ENCODE measurements around the gene VHLL.

The VHLL gene

DNA sequence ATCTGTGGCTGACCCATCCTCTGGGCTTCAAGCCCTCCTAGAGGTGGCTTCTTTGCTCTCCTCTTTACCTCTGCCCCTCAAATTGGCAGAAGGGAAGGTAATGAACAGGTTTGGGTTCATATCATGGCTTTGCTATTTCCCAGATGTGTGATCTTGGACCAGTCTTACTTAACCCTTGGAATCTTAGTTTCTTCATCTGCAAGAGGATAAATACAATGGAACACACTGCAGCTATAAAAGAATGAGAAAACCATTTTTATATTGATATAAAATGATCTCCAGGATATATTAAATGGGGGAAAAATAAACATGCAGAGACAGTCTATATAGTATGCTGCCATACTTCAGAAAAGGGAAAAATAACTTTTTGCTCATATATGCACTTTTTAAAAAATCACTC, 9.2 kb downstream of the VHLL start:
- no peak for DNase-seq

DNA sequence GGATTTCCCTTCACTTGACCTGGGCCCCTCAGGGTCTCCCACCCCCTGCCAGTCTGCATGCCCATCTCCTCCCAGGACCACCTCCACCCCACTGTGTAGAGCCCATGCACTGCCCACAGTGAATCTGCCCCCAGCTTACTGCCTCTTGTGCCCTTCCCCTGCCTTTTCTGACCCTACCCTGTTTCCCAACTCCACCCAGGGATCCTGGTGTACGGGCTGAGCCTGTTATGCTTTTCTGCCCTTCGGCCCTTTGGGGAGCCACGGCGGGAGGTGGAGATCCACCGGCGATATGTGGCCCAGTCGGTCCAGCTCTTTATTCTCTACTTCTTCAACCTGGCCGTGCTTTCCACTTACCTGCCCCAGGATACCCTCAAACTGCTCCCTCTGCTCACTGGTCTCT, 13.0 kb downstream of the VHLL start:
- DNase-seq, result no peak

DNA sequence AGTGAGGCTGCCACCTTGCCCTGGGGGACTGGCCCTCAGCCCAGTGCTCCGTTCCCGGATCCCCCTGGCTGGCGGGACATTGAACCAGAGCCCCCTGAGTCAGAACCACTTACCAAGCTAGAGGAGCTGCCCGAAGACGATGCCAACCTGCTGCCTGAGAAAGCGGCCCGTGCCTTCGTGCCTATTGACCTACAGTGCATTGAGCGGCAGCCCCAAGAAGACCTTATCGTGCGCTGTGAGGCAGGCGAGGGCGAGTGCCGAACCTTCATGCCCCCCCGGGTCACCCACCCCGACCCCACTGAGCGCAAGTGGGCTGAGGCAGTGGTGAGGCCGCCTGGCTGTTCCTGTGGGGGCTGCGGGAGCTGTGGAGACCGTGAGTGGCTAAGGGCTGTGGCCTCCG, 13.7 kb downstream of the VHLL start:
- no peak for DNase-seq

DNA sequence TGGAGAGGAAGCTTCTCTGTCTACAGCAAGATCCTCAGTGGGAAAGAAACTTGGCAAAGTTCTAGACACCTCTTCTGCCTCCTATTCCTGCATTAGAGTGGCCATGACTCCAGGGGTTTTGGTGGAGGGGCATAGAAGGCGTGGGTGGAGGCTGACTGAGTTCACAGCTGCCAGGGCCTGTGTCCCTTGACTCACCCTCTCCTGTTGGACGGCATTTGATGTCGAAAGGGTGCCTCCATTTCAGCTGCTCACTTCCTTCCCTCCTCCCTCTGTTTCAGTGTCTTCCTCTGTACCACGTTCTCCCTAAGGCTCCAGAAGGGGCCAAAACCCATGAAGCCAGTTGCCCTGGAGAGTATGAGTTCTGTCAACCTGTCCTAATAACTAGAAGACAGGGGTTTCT, 14.3 kb downstream of the VHLL start:
- DNase-seq, result no peak

DNA sequence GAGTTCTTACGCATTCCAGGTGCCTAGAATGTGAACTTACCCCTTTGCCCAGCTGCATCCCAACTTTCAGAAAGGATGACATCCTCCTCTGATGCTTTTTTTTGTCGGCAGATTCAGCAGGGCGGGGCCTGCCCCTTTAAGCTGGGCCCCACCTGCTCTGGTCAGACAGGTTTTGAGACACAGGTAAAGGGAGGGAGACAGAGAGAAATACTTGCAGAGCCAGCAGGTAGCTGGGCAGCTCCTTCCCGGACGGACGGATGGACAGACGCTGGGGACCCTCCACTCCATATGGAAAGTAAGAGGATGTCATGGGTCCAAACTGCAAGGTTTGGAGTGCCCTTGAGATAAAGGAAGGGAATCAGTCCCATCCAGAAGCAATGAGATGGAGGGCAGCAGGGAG, 15.0 kb downstream of the VHLL start, which contains the start of gene TMEM79:
Gene TMEM79, plus strand, starts transcription at position 214 of the 400 bp plus-strand sequence. CDS start 902 bp downstream, outside the sequence.
- DNase-seq, result no peak

DNA sequence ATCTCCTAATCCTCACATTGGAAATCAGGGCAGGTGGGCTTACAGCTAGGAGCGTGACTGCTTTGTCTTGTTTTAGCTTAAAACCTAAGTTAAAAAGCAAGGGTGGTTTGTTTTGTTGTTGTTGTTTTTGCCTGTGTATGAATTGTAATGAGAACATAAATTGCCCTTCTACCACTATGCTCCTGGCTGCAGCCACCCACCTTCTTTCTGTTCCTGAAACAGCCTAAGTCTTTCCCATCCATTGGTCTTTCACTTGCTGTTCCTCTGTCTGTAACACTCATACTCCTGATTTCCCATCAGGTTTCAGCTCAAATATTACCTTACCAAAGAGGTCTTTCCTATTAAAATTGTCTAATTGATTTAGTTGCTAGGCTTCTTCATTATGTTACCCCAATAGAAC, 15.6 kb downstream of the VHLL start:
- no peak for DNase-seq

DNA sequence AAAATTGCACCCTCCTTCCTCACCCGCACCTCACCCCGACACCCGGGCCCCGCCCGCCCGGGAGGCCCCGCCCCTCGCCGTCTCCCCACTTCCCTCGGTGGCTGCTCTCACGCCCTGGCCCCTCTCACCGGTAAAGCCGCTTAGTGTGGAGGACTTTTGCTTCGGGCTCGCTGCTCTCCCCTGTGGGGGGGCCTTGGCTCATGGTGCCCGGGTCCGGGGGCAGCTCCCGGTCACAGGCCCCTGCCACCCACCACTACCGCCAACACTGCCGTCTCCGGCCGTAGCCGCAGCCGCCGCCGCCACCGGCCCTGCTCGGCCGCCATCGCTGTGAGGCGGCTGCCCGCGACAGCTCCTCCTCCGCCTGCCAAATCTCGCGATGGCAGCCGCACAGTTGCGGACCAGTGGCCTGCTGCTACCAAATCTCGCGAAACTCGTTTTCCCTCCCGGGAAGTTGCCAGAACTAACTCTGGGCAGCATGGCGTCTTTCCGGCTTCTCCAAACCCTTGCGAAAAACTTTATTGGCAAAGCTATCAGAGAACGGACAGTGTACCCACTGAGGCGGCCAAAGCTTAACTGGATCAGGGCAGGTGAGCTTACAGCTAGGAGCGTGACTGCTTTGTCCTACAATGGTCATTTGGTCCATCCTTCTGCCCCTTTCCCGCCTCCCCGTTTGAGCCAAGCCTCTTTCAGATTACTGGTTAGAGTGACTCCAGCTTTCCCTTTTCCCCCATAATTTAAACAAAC, 16.5 kb downstream of the VHLL start, which contains the start of gene SMG5:
Gene SMG5, minus strand, starts transcription at position 347 of the 744 bp plus-strand sequence. Its CDS starts 145 bp downstream, at position 202.
- peak; percentile 95 for DNase-seq

DNA sequence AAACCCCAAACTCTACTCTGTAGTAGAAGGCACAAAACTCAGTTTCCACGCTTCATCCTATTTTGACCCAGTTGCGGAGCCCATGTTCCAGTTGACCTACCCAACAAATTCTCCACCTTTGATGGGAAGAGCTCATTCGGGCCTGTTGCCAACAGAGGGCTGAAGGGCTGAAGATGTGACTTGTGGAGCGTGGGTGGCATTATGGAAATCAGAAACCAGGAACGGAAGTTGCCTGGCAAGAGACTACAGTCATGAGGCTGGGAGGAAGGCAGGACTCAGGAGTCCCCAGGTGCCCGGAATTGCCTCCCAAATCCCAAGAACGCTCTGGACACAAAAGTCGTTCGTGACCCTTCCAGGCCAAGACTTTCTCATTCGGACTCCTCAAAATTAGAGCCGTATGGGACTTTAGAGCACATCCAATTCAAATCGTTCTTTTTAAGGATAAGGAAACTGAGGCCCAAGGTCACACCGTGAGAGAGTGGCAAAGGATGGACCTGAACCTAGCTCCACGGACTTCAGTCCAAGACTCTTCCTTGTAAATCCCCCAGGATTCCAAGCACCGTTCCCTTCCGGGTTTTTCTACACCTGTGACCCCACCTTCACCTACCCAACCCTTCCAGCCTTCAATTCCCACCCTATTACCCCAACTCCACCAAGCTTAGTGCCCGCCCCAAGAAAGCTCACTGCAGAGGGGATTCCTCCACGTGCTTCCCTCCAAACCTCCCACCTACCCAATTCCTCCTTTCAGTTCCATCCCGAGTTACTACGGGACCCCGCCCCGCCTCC, 17.2 kb downstream of the VHLL start:
- DNase-seq, result no peak

DNA sequence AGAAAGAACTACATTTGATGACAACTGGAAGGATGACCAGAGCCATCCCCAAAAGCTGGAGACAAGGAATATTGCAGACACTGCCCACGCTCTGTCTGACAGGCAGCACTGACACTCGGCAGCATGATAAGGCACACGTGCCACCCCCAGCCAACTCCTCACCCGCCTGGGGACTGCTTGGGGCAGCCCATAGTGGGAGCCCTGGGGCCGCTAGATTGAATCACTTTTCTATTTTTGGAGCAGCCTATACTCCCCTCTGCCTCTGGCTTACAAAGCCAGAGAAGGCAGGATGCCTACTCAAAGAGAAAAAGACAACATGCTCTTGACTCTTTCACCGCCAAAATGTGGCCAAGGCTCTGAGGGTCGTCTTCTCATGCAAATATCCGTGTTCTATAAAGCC, 17.8 kb downstream of the VHLL start:
- DNase-seq, result no peak

DNA sequence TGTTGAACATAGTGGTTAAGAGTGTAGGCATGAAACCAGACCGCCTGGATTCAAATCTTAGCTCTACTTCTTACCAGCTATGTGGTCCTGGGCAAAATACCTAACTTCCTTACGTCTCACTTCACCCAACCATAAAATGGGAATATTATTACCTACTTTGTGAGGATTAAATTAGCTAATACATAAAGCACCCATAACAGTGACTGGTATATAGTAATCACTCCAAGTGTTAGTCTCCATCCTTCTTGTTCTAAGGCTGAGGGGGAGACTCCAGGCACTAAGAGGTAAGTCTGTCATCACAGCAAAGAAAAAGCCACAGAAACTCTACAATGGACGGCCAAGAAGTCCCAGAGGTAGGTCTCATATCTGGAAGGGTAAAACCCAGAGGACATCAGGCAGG, 19.3 kb downstream of the VHLL start:
- DNase-seq, result no peak

DNA sequence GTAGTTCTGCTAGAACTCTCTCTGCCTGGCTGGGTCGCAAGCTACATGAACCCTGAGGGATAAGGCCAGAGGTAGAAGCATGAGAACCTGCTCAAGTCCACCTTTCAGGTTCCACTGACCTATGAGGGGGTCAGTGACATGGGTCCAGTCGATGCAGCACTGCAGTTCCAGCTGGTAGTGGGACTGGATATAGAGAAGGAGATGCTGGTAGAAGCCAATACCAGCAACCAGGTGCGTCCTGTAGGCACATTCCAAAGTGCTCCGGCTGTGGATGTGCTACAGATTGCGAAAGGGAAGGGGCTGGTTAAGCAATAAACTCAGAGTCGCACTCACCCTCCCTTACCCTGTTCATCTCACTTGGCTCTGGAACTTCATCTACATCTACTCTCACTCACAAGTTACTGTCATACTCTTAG, 22.1 kb downstream of the VHLL start:
- no peak for DNase-seq

DNA sequence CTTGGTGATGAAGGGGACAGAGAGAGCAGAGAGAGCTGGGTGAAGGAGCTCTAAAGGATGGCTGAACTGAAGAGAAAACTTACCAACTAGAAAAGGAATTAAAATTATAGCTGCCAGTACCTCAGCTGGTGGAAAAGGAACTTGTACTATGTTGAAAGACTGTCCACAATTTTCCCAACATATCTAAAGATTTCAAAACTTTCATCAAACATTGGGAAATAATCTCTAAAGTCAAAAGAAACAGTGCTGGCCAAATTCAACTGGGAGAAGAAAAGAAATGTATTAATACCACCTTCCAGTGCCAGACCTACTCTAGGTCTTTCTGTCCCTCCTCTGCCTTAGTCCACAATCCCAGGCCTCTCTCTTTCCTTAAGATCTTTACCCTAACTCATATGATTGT, 22.6 kb downstream of the VHLL start:
- no peak for DNase-seq

DNA sequence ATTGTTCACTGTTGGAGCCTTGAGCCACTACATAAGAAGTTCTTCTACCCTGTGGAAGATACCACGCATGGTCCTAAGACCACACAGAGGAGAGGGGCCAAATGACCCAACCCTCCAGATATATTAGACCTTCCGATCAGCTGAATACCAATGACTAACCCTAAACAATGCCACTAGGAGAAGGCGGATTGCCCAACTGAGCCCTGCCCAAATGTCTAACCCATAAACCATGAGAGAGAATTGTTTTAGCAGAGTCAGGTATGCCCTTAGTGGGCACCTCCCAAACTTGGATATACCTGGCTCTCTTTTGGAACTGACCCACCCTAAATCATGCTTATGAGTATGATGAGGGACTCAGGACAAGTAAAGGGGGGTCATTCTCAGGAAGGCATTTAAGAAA, 28.8 kb downstream of the VHLL start:
- no peak for DNase-seq

DNA sequence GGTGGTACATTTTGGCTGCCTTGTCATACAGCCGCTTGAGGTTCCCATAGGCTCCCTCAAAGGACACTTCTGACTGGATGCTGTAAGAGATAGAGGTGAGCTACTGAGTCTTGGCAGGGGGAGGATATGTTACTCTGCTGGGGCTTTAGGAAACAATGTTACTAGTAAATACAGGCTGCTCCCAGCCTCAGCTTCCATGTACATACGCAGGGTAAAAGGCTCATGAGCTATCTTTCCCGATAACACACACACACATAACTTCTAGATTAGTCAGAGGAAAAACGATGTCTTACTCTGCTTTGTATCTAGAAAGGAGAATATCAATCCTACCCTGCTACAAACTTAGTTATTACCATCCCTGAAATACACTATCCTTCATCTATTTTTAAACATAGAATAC, 30.8 kb downstream of the VHLL start:
- no peak for DNase-seq

DNA sequence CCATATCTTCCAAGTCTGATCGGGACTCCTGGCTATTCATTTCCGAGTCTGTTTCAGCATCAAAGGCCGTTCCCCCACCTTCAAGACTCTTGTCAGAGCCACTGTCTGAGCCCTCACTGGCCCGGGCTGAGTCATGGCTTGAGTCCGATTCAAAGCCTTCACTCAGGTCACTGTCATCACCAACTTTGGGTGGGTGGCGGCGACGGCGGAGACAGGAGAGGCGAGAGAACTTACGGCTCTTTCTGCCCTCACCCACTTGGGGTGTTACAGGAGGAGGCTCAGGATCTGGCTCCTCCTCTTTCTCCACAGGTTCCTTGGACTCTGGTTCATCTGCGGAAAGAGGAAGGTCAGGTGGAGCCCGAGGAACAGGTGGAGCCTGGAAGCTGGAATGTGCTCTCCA, 33.1 kb downstream of the VHLL start:
- no peak for DNase-seq

DNA sequence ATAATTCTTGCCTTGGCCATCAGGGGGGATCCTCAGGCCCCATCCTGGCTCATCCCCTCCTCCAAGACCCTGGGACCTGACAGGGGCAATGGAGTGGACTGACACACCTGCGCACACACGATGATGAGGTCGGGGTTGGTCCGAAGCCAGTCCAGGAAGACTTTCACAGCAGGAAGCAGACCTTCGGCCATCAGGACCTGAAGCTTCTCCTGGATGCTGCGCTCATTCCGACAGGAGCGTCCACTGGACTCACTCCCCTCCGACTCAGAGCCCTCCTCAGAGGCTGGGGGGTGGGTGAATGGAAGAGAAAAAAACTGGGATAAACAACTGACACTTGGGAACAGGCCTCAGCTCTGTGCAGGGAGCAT, 35.8 kb downstream of the VHLL start:
- no peak for DNase-seq

DNA sequence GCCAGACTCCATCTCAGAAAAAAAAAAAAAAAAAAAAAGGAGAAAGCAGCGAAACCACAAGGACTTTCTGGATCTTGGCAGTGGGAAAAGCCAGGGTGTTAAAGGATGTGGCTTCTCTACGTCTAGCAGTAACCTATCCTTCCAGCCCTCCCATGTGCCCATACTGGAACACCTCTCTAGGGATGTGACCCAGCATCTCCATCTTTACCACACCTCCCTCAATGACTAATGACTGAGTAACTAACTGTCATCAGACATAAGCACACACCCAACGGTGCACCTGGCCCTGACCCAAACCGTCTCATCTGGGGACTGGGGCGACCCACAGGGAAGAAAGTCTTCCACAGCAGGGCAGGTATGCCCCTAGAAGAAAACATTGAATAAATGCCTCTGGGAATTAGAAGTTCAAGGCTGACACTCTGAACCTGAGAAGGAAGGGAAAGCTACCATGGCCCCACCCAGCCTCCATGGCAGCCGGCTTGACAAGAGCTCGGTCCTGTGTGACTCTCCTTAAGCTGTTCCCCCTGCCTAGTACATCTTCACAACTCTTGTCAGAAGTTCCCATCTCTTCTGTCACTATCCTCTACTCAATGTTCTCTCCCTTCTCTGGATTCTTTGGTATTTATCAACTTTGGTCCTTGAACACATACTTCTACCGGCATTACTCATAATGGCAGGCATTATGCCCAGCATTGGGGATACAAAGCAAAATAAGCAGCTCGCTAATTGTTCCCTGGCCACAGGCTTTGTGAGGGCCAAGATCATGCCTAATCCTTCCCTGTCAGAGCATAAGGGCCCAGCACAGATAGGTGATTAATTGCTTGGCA, 36.4 kb downstream of the VHLL start:
- no peak for DNase-seq

DNA sequence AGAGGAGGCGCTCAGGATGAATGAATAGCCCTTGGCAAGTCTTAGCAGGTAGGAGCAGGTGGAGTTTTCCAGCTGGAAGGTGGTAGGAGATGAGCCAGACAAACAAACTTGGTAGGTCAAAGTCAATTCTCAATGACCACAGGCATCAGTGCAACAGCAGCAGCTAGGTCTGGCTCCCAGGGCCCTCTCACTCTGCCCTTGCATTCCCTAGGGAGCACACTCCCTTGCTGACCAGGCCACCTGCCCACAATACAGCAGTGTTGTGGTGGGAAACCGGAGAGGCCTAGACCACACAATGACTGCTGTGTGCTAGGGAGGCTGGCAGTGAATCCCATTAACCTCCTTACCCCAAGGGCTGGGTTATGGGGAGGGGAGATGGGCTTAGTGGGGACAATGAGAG, 38.2 kb downstream of the VHLL start:
- DNase-seq, result no peak

DNA sequence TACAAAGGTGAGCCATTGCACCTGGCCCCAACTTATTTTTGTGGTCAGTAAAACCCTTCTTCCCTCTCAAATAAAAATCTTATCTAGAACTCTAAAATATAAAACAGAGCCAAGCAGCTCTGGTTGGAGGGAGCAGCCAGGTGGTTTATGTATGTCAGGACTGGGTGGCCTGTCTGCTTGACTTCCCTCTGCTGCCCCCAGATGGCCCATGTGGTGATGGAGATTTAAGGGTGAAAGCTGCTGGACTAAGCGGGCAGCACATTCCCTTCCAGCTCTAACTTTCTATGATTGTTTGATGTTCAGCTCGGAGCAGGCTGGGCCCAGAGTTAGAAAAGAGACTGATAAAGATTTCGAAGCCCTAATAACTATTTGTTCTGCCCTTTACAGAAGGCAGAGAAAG, 39.3 kb downstream of the VHLL start:
- no peak for DNase-seq

DNA sequence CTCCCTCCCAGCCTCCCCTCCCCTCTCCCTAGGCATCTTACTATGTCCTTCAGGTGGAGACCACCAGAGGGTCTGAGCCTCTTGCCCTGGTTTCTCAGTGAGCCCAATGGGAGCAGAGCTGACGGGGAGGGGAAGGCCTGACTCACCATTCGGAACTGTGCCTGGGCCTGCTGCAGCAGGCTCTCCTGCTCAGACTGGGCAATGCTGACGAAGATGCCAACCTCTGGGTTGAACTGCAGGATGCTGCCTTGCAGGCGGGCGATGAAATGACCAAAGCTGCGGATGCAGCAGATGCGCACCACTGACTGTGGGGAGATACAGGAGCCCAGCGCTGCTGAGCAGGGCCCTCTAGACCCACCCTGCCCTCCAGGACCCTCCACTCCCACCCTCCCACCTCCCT, 40.2 kb downstream of the VHLL start:
- no peak for DNase-seq

DNA sequence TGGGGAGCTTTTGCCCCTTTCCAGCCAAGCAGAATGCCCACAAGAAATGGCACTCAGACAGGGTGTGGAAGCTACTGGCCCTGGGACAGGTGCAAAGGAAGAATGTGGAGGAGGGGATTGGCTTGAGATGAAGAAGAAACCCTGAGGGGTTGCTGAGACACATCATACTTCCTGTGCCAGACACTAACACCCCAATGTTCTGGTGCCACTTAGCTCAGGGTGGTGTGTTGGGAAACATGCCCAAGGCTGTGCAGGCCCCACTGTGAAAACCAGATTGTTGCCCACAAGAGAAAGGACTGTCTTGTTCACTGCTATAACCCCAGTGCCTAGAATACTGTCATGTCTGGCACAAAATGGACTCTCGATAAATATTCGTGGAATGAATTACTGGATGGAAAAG, 41.4 kb downstream of the VHLL start:
- DNase-seq, result no peak

DNA sequence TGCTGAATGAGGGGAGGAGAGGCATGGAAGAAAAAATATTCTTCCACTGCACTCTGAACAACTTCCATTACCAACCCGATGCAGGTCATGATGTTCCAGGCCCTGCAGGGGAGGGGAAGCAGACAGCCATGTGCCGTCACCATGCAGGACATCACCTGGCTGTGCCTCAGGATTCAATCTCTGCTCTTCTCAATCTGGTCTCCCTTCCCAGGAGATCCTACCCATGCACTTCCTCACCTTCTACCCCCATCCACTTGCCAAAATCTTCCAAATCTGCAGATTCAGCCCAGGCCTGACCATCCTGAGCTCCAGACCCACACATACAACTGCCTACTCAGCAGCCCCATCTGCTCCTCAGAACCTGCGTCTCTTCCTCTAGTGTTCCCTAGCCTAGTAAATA, 45.5 kb downstream of the VHLL start:
- no peak for DNase-seq

DNA sequence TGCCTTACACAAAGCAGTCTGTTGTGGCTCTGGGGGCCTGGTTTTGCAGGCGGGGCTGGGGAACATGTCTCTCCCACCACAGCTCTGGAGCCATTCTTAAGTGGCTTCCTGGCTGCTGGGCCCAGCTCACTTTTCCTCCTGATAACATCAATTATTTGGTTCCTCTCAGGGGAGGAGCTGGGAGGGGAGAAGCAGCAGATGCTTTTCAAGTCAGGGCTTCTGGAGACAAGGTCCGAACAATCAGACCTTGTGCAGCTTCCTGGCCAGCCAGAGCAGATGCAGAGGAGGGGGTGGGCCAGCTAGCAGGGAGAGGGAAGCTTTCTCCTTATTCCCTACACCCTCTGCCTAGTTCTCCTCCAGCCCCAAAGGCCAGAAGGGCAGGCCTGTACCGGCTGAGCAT, 47.6 kb downstream of the VHLL start:
- no peak for DNase-seq

DNA sequence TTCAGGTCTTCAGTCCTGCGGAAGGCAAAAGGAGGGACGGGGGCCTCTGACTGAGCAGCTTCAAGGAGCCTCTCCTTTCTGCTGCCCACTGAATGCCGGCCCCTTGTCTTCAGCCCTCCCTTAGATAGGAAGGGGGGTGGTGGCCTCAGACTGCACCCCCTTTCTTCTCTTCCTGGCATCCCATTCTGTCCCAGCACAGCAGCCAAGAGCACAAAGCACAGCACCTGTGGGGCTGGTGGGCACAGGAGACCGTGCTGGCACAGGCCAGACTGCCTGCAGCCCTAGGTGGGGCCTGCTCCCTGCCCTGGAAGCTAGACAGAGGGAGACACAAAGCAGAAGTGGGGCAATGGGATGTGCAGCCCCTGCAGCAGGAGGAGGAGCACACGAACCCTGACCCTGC, 49.5 kb downstream of the VHLL start:
- DNase-seq, result no peak
